Lung (tissue), 12 donors: ENCODE data around the gene WNK2. TPM values are rescaled to one million over a fixed set of nuclear protein-coding genes. Genes with fewer than 3 reads are reported as not detected.

ENCODE experiments used
- ATAC-seq: fragments of 200-7000 bp; cut with Tn5 transposase; one replicate; pipeline ENCODE4 v1.9.1; 2020; ENCODE audit warnings: moderate number of reproducible peaks; ENCODE audit not compliant: insufficient read depth, low FRiP score
- DNase-seq, 3 donors: peaks; one replicate each; pipeline ENCODE4 v3.0.0-alpha.2; 2013 to 2017
- H3K27ac ChIP-seq, 2 donors: one replicate each; pipeline ENCODE4 v1.5.1; 2013; ENCODE audit warnings: mild to moderate bottlenecking in 2 of 2, moderate library complexity in 2 of 2, control low read depth in 1 of 2, inconsistent platforms in 1 of 2, low read depth in 1 of 2, low read length in 1 of 2
- H3K27me3 ChIP-seq, 3 donors: one replicate each; pipeline ENCODE4 v1.5.1; 2013; ENCODE audit warnings: low read length in 2 of 3; ENCODE audit not compliant: control insufficient read depth in 3 of 3, insufficient read depth in 3 of 3
- H3K36me3 ChIP-seq, 4 donors: one replicate each; pipeline ENCODE4 v1.5.1; 2013; ENCODE audit warnings: low read length in 4 of 4, mild to moderate bottlenecking in 1 of 4, moderate library complexity in 1 of 4; ENCODE audit not compliant: control insufficient read depth in 4 of 4, insufficient read depth in 4 of 4
- H3K4me1 ChIP-seq, 5 donors: one replicate each; pipeline ENCODE4 v1.5.1; 2013; ENCODE audit warnings: low read length in 5 of 5, mild to moderate bottlenecking in 2 of 5, moderate library complexity in 1 of 5; ENCODE audit not compliant: control insufficient read depth in 5 of 5, insufficient read depth in 5 of 5
- H3K4me3 ChIP-seq: one replicate; pipeline ENCODE4 v1.5.1; 2013; ENCODE audit warnings: mild to moderate bottlenecking, control low read depth, moderate library complexity
- H3K9ac ChIP-seq, 2 donors: one replicate each; pipeline ENCODE4 v1.5.1; 2013; ENCODE audit warnings: low read length in 2 of 2, control low read depth in 1 of 2; ENCODE audit not compliant: insufficient read depth in 1 of 2
- H3K9me3 ChIP-seq, 4 donors: one replicate each; pipeline ENCODE4 v1.5.1; 2013; ENCODE audit warnings: low read length in 3 of 4, mild to moderate bottlenecking in 1 of 4, moderate library complexity in 1 of 4; ENCODE audit not compliant: control insufficient read depth in 4 of 4, insufficient read depth in 3 of 4
- CTCF ChIP-seq: IDR thresholded peaks from 2 replicates; pipeline ENCODE4 v1.5.1; 2012; ENCODE audit warnings: mild to moderate bottlenecking; ENCODE audit errors: control extremely low read depth, extremely low read depth
- WGBS, 2 donors: extraction: QIAGEN DNeasy Blood & Tissue Kit; methylation state at CpG; one replicate each; pipeline ENCODE4 v1.1.7; 2013; 5-methylcytosine and 5-hydroxymethylcytosine counted together
- polyA plus RNA-seq, 2 donors: library from polyadenylated mRNA; stranded (reverse); fragments of 200-250 nt; gene quantifications; one replicate each; pipeline ENCODE4 v1.2.1, GENCODE V29; 2013
- total RNA-seq, 2 donors: library from RNA; depleted of rRNA in 1 of 2; stranded (reverse); fragments of >200 nt in 1 of 2; gene quantifications; one replicate each; pipeline ENCODE4 v1.2.1, GENCODE V29; 2014 to 2021
- donor health status: control.
- donor health status: control.
- donor health status: Bipolar disorder and iron deficiency.
- donor health status: healthy.
- donor health status: DM: yes; HTN: yes; CAD: no.

Gene WNK2
- total and polyA plus RNA-seq, 4 donors, result 1.00 to 8.5 (median 2.9) TPM

GRCh38 chr9:93187047-93187446 lies 3.1 kb downstream of the WNK2 start:
- peaks cover 0 to 19% (median 18%) of the 10 kb centered on the region in 3 donors for H3K27me3 ChIP-seq
- no peaks in the 10 kb centered on the region for H3K9me3 ChIP-seq
- peaks cover 0 to 15% (median 5%) of the 10 kb centered on the region in 5 donors for H3K4me1 ChIP-seq
- DNase-seq, result no peak
- peak overlapping the region in 1 of 2 donors; percentile 73 for H3K27ac ChIP-seq
- H3K36me3 ChIP-seq, result no peaks in the 10 kb centered on the region
- H3K4me3 ChIP-seq, result no peak overlapping the region
- no peak for ATAC-seq
- WGBS, 2 donors, result 78 to 85% methylated on average over 9 of the region's 9 CpGs
- no peak for TF ChIP-seq CTCF
- H3K9ac ChIP-seq, result no peak overlapping the region

- Histone ChIP-seq H3K36me3 (no peaks in the 10 kb centered on the region), H3K4me1 (peaks cover 0 to 15% (median 5%) of the 10 kb centered on the region in 5 donors), H3K9me3 (no peaks in the 10 kb centered on the region), H3K27me3 (peaks cover 0 to 16% (median 14%) of the 10 kb centered on the region in 3 donors), H3K27ac (peak overlapping the region in 1 of 2 donors; percentile 73), H3K4me3 (no peak overlapping the region), H3K9ac (no peak overlapping the region)
- no peak for DNase-seq
- no peak for TF ChIP-seq CTCF
- 92 to 93% methylated on average over 5 of the region's 5 CpGs for WGBS, 2 donors
- no peak for ATAC-seq
Measured at GRCh38 chr9:93187574-93187973, 3.6 kb downstream of the WNK2 start.

GRCh38 chr9:93188426-93189368 lies 4.8 kb downstream of the WNK2 start:
- H3K4me3 ChIP-seq, result no peak overlapping the region
- ATAC-seq (no peak), DNase-seq (no peak)
- H3K36me3 ChIP-seq, result no peaks in the 10 kb centered on the region
- TF ChIP-seq CTCF, result no peak
- no peak overlapping the region for H3K9ac ChIP-seq
- peaks cover 0 to 10% (median 5%) of the 10 kb centered on the region in 5 donors for H3K4me1 ChIP-seq
- H3K27me3 ChIP-seq, result peaks cover 0 to 5% (median 3%) of the 10 kb centered on the region in 3 donors
- WGBS, 2 donors, result 84 to 85% methylated on average over 14 of the region's 14 CpGs
- peak overlapping the region in 1 of 2 donors; percentile 75 for H3K27ac ChIP-seq
- no peaks in the 10 kb centered on the region for H3K9me3 ChIP-seq
